ENCODE results near the gene KDM4C. TPM values are rescaled to one million over a fixed set of nuclear protein-coding genes. Genes with fewer than 3 reads are reported as not detected.

The KDM4C gene
- total and polyA plus RNA-seq, 11 donors: 4.4 to 19.9 (median 13.3) TPM

GRCh38 chr9:7165331-7165975 is 407.7 kb downstream of the KDM4C start:
- Histone ChIP-seq H3K4me1 (peaks cover 0 to 18% (median 0%) of the 10 kb centered on the region in 12 donors), H3K27ac (no peak overlapping the region), H3K27me3 (no peaks in the 10 kb centered on the region), H3K4me3 (no peak overlapping the region), H3K36me3 (peaks cover 0 to 43% (median 9%) of the 10 kb centered on the region in 9 donors), H3K9me3 (no peaks in the 10 kb centered on the region)
- DNase-seq (no peak), ATAC-seq (no peak)
- TF ChIP-seq CTCF (IDR thresholded peaks at IDR 0.05): no peak
- TF ChIP-seq POLR2A (IDR thresholded peaks at IDR 0.05): no peak
- intact Hi-C loops (cut with DNase I): no loop called here
- 82 to 91% (median 89%) methylated on average over 7 of the region's 7 CpGs for WGBS, 4 donors

DNA sequence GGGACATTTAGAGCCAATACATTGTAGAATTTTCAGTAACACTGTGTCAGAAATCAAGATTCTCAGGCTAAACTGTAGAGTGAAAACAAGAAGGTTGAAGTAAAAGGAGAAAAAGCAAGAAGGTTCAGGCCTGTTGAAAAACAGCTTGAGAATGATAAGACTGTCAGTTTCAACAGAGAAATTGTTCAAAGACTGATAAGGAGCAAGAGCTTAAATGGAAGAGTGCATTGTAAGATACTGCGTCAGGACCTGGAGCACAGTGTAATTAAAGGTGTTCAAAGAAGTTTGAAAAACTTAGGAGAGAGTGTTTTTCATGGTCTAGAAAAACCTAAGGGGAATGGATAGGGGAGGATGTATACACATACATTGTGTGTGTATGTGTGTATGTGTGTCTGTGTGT is 408.3 kb downstream of the KDM4C start:
- no peaks in the 10 kb centered on the region for H3K9me3 ChIP-seq
- H3K27me3 ChIP-seq: no peaks in the 10 kb centered on the region
- no peak for DNase-seq
- intact Hi-C loops (cut with DNase I): no loop called here
- TF ChIP-seq POLR2A (IDR thresholded peaks at IDR 0.05): no peak
- TF ChIP-seq CTCF (IDR thresholded peaks at IDR 0.05): no peak
- 90 to 95% (median 94%) methylated on average over 1 of the region's 1 CpG for WGBS, 4 donors
- no peak overlapping the region for H3K27ac ChIP-seq
- H3K4me3 ChIP-seq: no peak overlapping the region
- peaks cover 0 to 49% (median 12%) of the 10 kb centered on the region in 9 donors for H3K36me3 ChIP-seq
- no peak for ATAC-seq
- H3K4me1 ChIP-seq: peaks cover 0 to 17% (median 0%) of the 10 kb centered on the region in 12 donors

DNA sequence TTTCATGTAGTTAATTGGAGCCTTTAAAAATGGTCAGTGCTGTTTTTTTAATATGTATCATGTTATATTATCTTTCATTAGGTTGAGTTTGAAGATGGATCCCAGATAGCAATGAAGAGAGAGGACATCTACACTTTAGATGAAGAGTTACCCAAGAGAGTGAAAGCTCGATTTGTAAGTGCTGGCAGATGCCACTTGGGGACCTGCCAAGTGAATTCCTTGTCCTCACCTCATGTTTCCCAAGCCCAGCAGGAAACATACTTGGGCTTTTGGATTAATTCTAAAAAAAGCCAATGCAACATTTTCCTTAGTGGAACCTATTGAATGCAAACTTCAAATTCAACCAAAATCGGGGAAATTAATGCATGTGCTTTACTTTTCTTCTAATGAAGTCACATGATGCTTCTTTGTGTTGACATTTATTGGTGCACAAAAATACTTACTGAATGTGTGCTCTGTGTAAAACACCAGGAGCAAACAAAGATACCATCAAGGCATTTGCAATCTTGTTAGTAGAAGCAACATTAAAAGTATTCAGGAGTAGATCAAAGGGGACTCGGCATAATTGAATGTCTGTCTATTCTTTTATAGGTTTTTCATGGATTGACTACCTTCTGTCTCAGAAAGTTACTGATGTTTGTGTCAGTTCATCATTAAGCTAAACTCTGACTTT is 412.1 kb downstream of the KDM4C start:
- DNase-seq: no peak
- peaks cover 0 to 15% (median 4%) of the 10 kb centered on the region in 12 donors for H3K4me1 ChIP-seq
- 68 to 73% (median 70%) methylated on average over 3 of the region's 3 CpGs for WGBS, 4 donors
- no peaks in the 10 kb centered on the region for H3K9me3 ChIP-seq
- no peak overlapping the region for H3K4me3 ChIP-seq
- no peak overlapping the region for H3K27ac ChIP-seq
- ATAC-seq: no peak
- peaks cover 0 to 63% (median 16%) of the 10 kb centered on the region in 9 donors for H3K36me3 ChIP-seq
- H3K27me3 ChIP-seq: no peaks in the 10 kb centered on the region
- TF ChIP-seq POLR2A (IDR thresholded peaks at IDR 0.05) (no peak), CTCF (IDR thresholded peaks at IDR 0.05) (no peak)
- intact Hi-C loops (cut with DNase I): no loop called here

DNA sequence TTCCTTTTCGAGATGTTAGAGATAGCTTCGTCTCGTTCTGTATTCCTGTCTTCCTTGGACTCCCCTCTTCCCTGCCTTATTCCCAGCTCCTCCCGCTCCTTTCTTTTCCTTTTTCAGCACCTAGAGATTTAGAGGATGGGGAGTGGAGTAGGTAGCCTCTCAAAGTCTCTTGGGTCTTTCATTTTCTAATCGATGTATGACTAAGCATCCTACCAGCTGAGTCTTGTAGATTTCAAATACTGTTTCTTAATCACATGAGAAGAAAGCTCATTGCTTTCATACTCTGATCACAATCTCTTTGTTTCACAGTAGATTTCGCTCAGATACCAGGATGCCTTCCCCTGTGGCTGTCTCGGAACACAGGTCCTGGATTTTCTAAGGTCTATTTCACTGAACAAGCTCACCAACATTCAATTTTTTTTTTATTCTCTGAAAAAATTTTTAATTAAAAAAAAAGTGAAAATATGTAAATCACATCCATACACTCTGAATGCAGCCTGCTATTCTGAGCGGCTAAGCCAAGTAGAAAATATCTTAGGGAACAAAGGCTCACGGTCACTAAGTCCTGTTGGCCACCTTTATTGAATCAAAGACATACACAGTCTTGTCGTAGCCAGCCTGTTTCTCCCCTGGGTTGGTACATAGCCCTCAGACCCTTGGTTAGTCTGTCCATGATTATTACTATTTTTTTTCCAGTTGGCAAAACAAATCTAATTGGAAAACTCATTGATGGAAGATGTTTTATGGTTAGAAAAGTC is 413.8 kb downstream of the KDM4C start:
- intact Hi-C loops (cut with DNase I): no loop called here
- no peaks in the 10 kb centered on the region for H3K9me3 ChIP-seq
- H3K27ac ChIP-seq: no peak overlapping the region
- DNase-seq (no peak), ATAC-seq (no peak)
- TF ChIP-seq CTCF (IDR thresholded peaks at IDR 0.05) (no peak), POLR2A (IDR thresholded peaks at IDR 0.05) (no peak)
- peaks cover 0 to 57% (median 14%) of the 10 kb centered on the region in 9 donors for H3K36me3 ChIP-seq
- no peaks in the 10 kb centered on the region for H3K27me3 ChIP-seq
- 90 to 97% (median 94%) methylated on average over 10 of the region's 10 CpGs for WGBS, 4 donors
- peaks cover 0 to 15% (median 4%) of the 10 kb centered on the region in 12 donors for H3K4me1 ChIP-seq
- H3K4me3 ChIP-seq: no peak overlapping the region

Data from heart left ventricle (tissue), 16 donors.